MM.1S (cell line): ENCODE results near the gene PLA2R1.

Experiments used
- DNase-seq: peaks from one replicate; pipeline ENCODE4 v3.0.0-alpha.2; 2015
- H2AFZ ChIP-seq: fragments of 300-600 bp; sonication (generic); 2 replicates; pipeline ENCODE4 v1.6.0; 2016; ENCODE audit warnings: antibody characterized with exemption, low read length
- H3F3A ChIP-seq: fragments of 300-600 bp; sonication (generic); 2 replicates; pipeline ENCODE4 v1.6.1; 2016; ENCODE audit warnings: mild to moderate bottlenecking, antibody characterized with exemption, low read length, moderate library complexity, mixed read lengths; ENCODE audit not compliant: insufficient read depth
- H3K27ac ChIP-seq: fragments of 300-600 bp; sonication (generic); 2 replicates; pipeline ENCODE4 v1.5.1; 2016; ENCODE audit warnings: mild to moderate bottlenecking, low read length
- H3K27me3 ChIP-seq: fragments of 300-600 bp; sonication (generic); replicated peaks from 2 replicates; pipeline ENCODE4 v1.6.0; 2016; ENCODE audit warnings: low read length; ENCODE audit not compliant: insufficient read depth
- H3K36me3 ChIP-seq: fragments of 300-600 bp; sonication (generic); replicated peaks from 2 replicates; pipeline ENCODE4 v1.6.1; 2016; ENCODE audit warnings: mild to moderate bottlenecking, low read length, mixed read lengths; ENCODE audit not compliant: insufficient read depth
- H3K4me1 ChIP-seq: fragments of 300-600 bp; sonication (generic); 2 replicates; pipeline ENCODE4 v1.6.1; 2016; ENCODE audit warnings: low read length, mixed read lengths
- H3K4me2 ChIP-seq: fragments of 300-600 bp; sonication (generic); 2 replicates; pipeline ENCODE4 v1.6.0; 2016; ENCODE audit warnings: low read depth, low read length
- H3K4me3 ChIP-seq: fragments of 300-600 bp; sonication (generic); 2 replicates; pipeline ENCODE4 v1.5.1; 2016; ENCODE audit warnings: low read length, mixed read lengths
- H3K79me2 ChIP-seq: fragments of 300-600 bp; sonication (generic); 2 replicates; pipeline ENCODE4 v1.6.1; 2016; ENCODE audit warnings: mixed run types, low read length, mixed read lengths
- H3K9ac ChIP-seq: fragments of 300-600 bp; sonication (generic); 2 replicates; pipeline ENCODE4 v1.6.1; 2016; ENCODE audit warnings: low read length, mixed read lengths
- H3K9me2 ChIP-seq: fragments of 300-600 bp; sonication (generic); replicated peaks from 2 replicates; pipeline ENCODE4 v1.6.1; 2016; ENCODE audit warnings: mild to moderate bottlenecking, low read length, mixed read lengths; ENCODE audit not compliant: insufficient read depth
- H3K9me3 ChIP-seq: fragments of 300-600 bp; sonication (generic); replicated peaks from 2 replicates; pipeline ENCODE4 v1.6.1; 2016; ENCODE audit warnings: mild to moderate bottlenecking, low read length, mixed read lengths; ENCODE audit not compliant: insufficient read depth
- H4K20me1 ChIP-seq: fragments of 300-600 bp; sonication (generic); 2 replicates; pipeline ENCODE4 v1.6.1; 2016; ENCODE audit warnings: mild to moderate bottlenecking, low read length, moderate library complexity, mixed read lengths; ENCODE audit not compliant: insufficient read depth
- EZH2 ChIP-seq: fragments of 300-600 bp; sonication (generic); optimal IDR thresholded peaks from 2 replicates; pipeline ENCODE3; 2017; ENCODE audit warnings: low read depth, mild to moderate bottlenecking, antibody characterized with exemption, low read length, mixed read lengths
- EZH2phosphoT487 ChIP-seq: fragments of 300-600 bp; sonication (generic); IDR thresholded peaks from 2 replicates; pipeline ENCODE4 v1.6.1; 2018; ENCODE audit warnings: antibody characterized with exemption, low read length
- TF ChIP-seq, protein P1 (sequence below): fragments of 300-600 bp; sonication (generic); IDR thresholded peaks from 2 replicates; pipeline ENCODE4 v1.5.1; 2016; ENCODE audit warnings: antibody characterized with exemption, low read length, mixed read lengths

The PLA2R1 gene

DNA sequence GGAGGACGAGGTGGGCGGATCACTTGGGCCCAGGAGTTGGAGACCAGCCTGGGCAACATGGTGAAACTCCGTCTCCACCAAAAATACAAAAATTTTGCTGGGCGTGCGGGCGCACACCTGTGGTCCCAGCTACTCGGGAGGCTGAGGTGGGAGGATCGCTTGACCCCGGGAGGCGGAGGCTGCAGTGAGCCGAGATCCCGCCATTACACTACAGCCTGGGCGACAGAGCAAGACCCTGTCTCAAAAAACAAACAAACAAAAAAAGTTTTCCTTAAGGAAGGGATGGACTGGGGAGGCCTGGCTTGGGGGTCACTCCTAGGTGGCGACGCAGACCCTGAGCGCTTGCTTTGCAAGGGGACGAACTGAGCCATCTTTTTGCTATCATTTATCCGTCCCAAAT, 882 bp downstream of the PLA2R1 start:
- H4K20me1 ChIP-seq, result no peaks in the 10 kb centered on the region
- H3F3A ChIP-seq, result no peaks in the 10 kb centered on the region
- TF ChIP-seq EZH2phosphoT487 (no peak), EZH2 (no peak)
- TF ChIP-seq, protein P1, sequence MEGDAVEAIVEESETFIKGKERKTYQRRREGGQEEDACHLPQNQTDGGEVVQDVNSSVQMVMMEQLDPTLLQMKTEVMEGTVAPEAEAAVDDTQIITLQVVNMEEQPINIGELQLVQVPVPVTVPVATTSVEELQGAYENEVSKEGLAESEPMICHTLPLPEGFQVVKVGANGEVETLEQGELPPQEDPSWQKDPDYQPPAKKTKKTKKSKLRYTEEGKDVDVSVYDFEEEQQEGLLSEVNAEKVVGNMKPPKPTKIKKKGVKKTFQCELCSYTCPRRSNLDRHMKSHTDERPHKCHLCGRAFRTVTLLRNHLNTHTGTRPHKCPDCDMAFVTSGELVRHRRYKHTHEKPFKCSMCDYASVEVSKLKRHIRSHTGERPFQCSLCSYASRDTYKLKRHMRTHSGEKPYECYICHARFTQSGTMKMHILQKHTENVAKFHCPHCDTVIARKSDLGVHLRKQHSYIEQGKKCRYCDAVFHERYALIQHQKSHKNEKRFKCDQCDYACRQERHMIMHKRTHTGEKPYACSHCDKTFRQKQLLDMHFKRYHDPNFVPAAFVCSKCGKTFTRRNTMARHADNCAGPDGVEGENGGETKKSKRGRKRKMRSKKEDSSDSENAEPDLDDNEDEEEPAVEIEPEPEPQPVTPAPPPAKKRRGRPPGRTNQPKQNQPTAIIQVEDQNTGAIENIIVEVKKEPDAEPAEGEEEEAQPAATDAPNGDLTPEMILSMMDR, result no peak
- no peaks in the 10 kb centered on the region for H3K9me3 ChIP-seq
- H3K36me3 ChIP-seq, result no peaks in the 10 kb centered on the region
- H3K27ac ChIP-seq, result no peak overlapping the region
- no peaks in the 10 kb centered on the region for H3K79me2 ChIP-seq
- no peak overlapping the region for H3K4me2 ChIP-seq
- H3K9ac ChIP-seq, result no peak overlapping the region
- H3K9me2 ChIP-seq, result no peaks in the 10 kb centered on the region
- no peak overlapping the region for H3K4me3 ChIP-seq
- no peaks in the 10 kb centered on the region for H3K4me1 ChIP-seq
- no peaks in the 10 kb centered on the region for H3K27me3 ChIP-seq
- no peak for DNase-seq
- no peak overlapping the region for H2AFZ ChIP-seq

DNA sequence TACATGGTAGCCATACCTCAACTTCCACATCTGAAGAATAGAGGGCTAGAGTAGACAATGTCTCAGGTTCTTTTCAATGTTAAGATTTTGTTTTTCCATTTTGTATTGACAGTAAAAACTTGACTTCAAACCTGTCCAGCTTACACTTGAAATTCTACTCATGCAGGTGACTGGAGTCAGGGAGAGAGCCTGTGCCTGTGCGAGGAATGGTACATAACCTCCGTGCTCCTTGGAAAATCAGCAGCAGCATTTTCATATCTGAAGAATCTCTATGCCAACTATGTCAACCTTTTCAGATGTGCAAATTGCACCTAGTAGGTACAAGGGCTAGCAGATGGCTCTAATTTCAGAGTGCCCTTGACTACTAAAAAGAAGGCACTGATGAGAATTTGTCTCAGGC, 2.1 kb downstream of the PLA2R1 start:
- Histone ChIP-seq H2AFZ (no peak overlapping the region), H3K9me2 (no peaks in the 10 kb centered on the region), H3K4me3 (no peak overlapping the region), H3K36me3 (no peaks in the 10 kb centered on the region), H3F3A (no peaks in the 10 kb centered on the region), H3K4me1 (no peaks in the 10 kb centered on the region), H3K9ac (no peak overlapping the region), H3K4me2 (no peak overlapping the region), H4K20me1 (no peaks in the 10 kb centered on the region), H3K9me3 (no peaks in the 10 kb centered on the region), H3K79me2 (no peaks in the 10 kb centered on the region), H3K27me3 (no peaks in the 10 kb centered on the region), H3K27ac (no peak overlapping the region)
- no peak for DNase-seq
- TF ChIP-seq EZH2phosphoT487 (no peak), EZH2 (no peak)
- TF ChIP-seq, protein P1, result no peak

DNA sequence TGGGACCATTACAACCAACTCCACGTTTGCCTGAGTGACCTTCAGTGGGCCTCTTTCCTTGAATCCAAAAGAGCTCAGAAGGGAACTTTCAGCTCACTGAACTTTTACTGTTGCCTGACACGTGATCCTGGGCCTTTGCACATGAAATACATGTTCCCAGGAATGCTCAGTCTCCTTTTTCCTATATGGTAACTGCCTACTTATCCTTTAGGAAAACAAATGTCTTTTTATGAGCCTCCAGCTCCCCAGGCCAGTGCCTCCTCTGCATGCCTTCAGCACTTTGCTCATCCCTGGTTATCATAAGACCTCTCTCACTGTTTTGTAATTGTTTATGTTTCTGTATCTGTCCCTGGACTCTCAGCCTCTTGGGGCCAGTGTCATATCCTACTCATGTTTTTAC, 5.1 kb downstream of the PLA2R1 start:
- H3F3A ChIP-seq, result no peaks in the 10 kb centered on the region
- H2AFZ ChIP-seq, result no peak overlapping the region
- no peaks in the 10 kb centered on the region for H4K20me1 ChIP-seq
- DNase-seq, result no peak
- H3K4me3 ChIP-seq, result no peak overlapping the region
- no peaks in the 10 kb centered on the region for H3K27me3 ChIP-seq
- H3K4me1 ChIP-seq, result no peaks in the 10 kb centered on the region
- H3K4me2 ChIP-seq, result no peak overlapping the region
- no peaks in the 10 kb centered on the region for H3K9me2 ChIP-seq
- no peaks in the 10 kb centered on the region for H3K79me2 ChIP-seq
- TF ChIP-seq EZH2 (no peak), EZH2phosphoT487 (no peak)
- TF ChIP-seq, protein P1, result no peak
- no peaks in the 10 kb centered on the region for H3K9me3 ChIP-seq
- H3K9ac ChIP-seq, result no peak overlapping the region
- no peak overlapping the region for H3K27ac ChIP-seq
- no peaks in the 10 kb centered on the region for H3K36me3 ChIP-seq
